ENCODE results near the gene CAMTA1. TPM values are rescaled to one million over a fixed set of nuclear protein-coding genes. Genes with fewer than 3 reads are reported as not detected.
"Not testable (repeated sequence)": the region's sequence is repeated elsewhere in the genome, so short reads cannot be mapped to it uniquely, and the experiment has no call there.

Gene CAMTA1
- total RNA-seq, 1 donor from 2014 or later, result 79.3 TPM

DNA sequence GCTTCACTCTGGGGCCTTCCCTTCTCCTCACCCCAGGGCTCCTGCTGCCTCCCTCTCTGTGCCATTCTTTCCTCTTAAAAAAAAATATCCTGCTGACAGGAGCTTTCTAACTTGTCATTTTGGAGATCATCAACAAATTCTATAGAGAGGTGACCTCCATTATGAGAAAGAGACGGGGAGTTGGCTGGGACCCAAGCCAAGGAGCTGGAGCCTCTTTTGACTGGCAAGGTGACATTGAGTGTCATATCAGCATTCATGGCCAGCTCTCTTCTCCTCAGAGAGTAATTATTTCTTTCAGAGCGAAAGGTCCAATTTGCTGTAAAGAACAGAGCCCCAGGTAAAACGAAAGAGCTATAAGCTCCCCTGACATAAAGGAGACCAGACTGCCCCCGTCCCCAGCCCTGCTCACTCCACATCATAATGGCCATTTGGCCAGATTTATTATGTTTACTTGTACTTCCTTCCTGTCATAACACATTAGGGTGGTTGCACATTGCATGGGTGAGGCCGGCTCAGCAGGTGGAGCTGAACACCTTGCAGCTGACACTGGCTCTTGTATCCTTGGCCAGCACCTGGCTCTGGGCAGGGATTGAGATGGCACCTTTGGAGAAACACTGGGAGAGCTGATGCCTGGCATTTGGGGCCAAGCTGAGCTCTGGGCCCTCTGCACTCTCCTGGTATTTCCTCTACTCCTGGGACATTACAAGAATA, 581.9 kb downstream of the CAMTA1 start:
- DNase-seq (ENCODE audit: low read depth), result no peak

GRCh38 chr1:7369866-7370265, 584.6 kb downstream of the CAMTA1 start:
- no peak for DNase-seq (ENCODE audit: low read depth)

DNA sequence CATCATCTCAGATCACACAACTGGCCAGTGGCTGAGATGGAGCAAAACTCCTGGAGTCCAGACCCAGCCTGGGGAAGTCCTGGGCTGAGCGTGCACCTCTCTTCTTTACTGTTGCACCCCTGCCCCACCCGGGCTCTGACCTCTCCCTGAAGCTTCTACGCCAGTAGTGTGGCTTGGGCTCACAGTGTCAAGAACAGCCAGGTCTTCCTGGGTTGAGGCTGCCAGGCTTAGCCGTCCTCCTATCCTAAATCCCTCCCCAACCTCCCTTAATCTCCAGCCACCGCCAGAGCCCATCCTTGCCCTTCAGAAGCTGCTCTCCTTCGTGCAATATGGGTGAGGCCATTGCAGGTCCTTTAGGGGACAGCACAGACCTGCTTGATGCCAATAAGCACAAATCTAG, 586.7 kb downstream of the CAMTA1 start:
- DNase-seq (ENCODE audit: low read depth), result no peak

DNA sequence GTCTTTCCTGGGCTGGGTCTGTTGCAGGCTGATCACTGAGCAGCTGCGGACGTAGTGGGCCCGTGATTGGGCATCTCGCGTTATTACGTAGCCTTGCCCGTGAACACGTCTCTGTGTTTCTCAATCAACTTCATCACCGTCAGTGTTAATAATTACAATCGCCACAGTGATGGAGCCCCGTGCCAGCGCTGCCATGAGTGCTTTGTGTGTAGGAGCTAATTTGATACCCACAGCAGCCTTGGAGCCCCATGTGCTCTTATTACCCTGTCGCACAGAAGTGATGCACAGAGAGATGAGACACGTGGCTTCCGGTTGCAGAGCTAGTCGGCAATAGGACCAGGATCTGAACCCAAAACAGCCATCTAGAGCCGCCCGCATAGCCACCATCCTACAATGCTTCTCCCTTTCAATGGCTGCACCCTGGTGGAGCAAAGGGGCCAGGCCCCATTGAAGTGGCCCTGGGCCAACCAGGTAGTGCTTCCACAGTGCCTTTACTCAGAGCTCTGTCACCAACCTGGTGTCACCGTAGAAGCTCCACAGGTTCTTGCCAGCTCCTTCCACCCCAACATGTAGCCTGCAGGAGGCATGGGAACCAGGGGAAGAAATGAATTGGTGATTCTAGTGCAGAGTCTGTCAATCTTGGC, 587.3 kb downstream of the CAMTA1 start:
- DNase-seq (ENCODE audit: low read depth), result no peak

GRCh38 chr1:7373251-7373650, 588.0 kb downstream of the CAMTA1 start:
- no peak for DNase-seq (ENCODE audit: low read depth)

GRCh38 chr1:7373876-7374562, 588.8 kb downstream of the CAMTA1 start:
- no peak for DNase-seq (ENCODE audit: low read depth)

- no peak for DNase-seq (ENCODE audit: low read depth)
These were observed 589.4 kb downstream of the CAMTA1 start for GRCh38 chr1:7374563-7375160.

DNA sequence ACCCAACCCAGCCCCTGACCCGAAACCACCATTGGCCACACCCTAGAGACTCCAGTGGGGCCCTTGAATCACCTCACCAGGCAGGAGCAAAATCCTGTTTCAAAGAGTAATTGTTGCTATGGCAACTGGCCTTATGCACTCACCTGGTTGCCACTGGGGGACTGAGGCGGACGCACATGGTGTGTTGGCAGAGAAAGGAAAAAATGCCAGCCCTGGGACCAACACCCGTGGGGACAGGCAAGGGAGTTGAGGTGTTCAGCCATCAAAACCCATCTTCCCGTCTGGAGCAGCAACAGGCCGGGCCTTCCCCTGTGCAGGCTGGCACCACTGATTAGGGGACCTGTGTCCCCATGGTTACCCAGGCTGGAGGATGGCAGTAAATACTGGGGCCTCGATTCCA, 590.1 kb downstream of the CAMTA1 start:
- no peak for DNase-seq (ENCODE audit: low read depth)

- no peak for DNase-seq (ENCODE audit: low read depth)
These were observed 590.8 kb downstream of the CAMTA1 start for GRCh38 chr1:7375781-7376660.

DNA sequence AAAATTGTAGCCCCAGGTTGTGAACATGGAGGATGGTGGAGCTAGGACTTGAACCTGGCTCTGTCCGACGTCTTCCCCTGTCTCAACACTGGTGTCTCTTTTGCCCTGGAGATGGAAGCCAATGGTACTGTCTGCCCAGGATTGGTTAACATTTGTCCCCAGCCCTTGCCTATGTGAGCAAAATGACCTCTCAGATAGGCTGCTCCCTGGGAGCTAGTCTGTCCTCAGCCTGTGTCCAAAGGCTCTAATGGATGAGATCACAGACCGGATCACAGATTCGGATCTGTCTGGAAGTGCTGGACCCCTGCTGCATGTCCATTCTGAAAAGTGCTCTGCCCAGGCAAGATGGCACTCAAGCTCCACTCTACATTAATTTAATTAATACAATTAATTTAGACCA, 591.4 kb downstream of the CAMTA1 start:
- DNase-seq (ENCODE audit: low read depth), result no peak

GRCh38 chr1:7378346-7379130, 593.3 kb downstream of the CAMTA1 start:
- no peak for DNase-seq (ENCODE audit: low read depth)

GRCh38 chr1:7379441-7379971, 594.3 kb downstream of the CAMTA1 start:
- DNase-seq (ENCODE audit: low read depth), result peak; percentile 77

DNA sequence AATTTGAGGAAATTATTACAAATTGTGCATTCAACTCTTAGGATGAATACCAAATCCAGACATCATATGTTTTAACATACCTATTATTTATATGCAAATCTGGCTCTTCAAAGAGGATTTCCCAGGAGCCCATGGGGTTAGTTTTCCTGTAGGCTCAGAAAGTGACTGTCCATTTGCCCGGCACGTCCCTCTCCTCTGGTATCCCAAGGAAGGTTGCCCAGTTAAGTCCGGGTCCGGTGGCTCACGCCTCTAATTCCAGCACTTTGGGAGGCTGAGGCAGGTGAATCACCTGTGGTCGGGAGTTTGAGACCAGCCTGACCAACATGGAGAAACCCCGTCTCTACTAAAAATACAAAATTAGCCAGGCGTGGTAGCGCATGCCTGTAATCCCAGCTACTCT, 594.8 kb downstream of the CAMTA1 start:
- not testable (repeated sequence) for DNase-seq (ENCODE audit: low read depth)

- no peak for DNase-seq (ENCODE audit: low read depth)
These were observed 595.5 kb downstream of the CAMTA1 start for GRCh38 chr1:7380712-7381111.

DNA sequence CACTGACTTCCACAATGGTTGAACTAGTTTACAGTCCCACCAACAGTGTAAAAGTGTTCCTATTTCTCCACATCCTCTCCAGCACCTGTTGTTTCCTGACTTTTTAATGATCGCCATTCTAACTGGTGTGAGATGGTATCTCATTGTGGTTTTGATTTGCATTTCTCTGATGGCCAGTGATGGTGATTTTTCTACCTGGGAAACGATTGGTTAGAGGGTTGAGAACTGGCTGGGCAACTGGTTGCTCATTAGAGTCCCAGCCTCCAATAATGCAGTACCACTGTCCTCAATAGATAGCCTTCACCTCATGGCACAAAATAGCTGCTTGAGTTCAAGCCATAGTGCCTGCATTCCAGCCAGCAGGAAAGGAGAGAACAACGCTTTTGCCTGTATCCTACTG, 596.5 kb downstream of the CAMTA1 start:
- not testable (repeated sequence) for DNase-seq (ENCODE audit: low read depth)

GRCh38 chr1:7382971-7383370, 597.7 kb downstream of the CAMTA1 start:
- DNase-seq (ENCODE audit: low read depth), result no peak

DNA sequence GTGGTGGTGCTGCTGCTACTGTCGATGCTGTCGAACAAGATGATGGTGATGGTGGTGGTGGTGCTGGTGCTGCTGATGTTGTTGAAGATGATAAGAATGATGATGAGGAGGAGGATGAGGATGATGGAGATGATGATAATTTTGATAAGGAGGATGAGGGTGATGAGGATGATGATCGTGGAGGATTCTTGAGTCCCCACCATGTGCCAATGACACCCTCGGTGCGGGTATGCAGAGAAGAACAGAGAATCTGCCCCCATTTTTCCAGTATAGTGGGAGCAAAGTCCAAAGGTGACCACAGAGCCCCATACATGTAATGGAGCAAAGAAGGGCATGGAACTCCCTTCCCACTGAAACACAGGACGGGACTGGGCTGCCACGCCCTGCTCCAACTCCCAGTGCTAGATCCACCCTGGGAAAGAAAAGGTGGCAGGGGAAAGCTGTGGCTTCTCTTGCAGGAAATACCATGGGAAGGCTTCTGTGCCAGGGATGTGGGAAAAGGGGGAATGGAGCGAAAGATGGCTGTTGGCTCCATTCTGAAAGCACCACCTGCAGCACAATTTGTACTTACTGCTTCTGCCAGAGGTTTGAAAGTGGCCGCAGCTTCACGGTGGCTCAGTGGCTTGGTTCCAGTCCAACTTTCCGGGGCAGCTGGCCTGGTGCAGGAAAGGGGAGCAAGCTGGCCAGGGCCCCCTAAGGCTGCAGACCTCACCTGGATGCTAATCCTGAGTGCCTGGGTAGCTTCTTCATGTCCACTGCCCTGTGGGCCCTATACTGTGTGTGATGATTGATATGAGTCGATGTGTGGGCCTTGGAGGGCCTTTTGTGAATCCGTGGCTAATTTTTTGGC, 598.6 kb downstream of the CAMTA1 start:
- no peak for DNase-seq (ENCODE audit: low read depth)

DNA sequence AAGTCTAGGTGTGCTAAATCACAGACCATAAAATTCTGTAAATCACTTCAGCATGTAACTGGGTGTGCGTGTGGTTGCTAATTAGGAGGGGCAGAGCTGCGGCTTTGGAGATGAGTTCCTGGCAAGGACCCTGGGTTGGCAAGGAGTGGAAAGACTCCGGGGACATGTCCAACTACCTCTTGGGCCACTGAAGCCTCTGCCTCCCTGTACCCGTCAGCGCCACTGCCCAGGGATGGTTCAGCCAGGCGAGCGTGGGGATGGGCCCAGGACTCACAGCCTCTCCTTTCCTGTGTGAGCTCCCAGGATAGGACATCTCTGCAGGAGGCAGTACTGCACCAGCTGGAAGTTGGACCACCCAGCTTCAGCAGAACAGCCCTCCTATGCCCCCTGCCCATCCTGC, 599.4 kb downstream of the CAMTA1 start:
- DNase-seq (ENCODE audit: low read depth), result no peak

- DNase-seq (ENCODE audit: low read depth), result no peak
These were observed 600.4 kb downstream of the CAMTA1 start for GRCh38 chr1:7385471-7386225.
